NCI-H2171 (cell line): Measurements from ENCODE around the gene INSRR.

ENCODE experiments used
- DNase-seq: peaks from one replicate; lab custom pipeline; 2025; lab: John Stamatoyannopoulos, UW

Gene INSRR

DNA sequence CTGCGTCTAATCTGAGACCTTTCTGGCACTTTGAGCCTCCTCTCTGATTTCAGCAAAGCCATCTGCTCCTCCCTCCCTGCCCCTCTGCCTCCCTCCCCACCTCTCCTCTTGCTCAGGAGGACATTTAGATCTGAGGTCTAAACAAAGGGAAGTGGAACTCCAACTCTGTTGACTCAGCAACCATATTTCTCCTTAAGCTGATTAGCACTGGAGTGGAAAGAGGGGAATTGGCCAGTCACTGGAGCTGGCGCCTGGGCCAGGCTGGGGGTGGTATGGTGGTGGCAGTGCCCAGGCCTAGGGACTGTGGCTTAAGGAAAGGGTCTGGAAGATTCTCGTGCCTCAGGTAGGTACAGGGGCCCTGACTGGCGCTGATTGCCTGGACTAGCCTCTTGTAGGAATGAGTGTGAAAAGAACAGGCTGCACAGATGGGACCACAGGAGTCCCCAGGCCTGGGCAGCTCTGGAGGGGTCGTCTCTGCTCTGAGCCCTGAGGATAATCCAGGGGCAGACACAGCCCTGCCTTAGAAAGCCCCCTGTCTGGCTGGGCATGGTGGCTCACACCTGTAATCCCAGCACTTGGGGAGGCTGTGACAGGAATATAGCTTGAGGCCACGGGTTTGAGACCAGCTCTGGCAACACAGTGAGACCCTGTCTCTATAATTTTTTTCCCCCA, 54.2 kb downstream of the INSRR start:
- peak; percentile 81 for DNase-seq

DNA sequence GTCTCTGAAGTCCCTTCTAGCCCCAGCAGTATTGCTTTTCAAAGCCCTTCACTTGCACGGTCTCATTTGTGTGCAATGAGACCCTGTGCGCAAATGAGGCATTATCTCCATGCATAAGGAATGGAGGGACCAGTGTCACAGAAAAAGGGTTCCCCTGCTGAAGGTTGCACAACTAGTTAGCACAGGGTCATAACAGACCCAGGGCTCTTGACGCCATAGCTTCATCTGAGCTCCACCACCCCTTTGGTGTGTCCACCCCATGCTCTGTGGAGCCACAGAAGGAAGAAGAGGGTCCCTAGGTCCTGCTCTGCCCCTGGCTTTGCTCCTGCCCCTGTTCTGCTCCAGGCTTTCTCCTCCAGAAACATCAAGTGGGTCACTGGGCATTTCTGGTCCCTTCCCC, 54.9 kb downstream of the INSRR start:
- no peak for DNase-seq

DNA sequence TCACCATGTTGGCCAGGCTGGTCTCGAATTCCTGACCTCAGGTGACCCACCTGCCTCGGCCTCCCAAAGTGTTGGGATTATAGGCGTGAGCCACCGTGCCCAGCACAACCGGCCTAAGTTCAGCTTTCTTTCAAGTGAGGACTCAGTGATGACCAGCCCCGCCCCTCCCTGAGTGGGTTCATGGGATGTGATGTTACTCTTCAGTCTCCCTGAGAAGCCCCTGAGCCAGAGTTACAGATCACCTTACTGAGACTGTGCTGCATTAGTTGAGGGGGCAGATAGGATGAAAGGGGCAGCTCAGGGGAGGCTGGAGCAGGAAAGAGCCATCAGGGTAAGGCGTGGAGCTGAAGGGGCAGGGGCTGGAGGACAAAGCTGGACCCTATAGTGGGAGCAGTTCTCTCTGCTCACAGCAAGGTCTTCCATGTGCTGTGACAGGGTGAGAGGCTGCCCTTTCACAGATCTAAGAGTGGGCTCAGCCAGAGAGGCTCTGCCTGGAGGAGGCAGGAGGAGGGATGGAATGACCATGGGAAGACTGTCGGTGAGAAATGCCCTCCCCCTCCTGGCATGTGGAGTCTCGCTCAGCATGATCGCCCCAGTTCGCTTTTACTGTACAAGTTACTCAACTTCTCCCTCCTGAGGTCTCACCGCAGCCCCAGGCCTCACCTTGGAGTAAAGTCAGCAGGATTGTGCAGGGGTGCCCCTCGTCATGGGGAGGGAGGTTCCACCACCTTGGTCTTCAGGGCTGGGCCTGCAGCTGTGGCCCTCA, 55.6 kb downstream of the INSRR start:
- DNase-seq = no peak

DNA sequence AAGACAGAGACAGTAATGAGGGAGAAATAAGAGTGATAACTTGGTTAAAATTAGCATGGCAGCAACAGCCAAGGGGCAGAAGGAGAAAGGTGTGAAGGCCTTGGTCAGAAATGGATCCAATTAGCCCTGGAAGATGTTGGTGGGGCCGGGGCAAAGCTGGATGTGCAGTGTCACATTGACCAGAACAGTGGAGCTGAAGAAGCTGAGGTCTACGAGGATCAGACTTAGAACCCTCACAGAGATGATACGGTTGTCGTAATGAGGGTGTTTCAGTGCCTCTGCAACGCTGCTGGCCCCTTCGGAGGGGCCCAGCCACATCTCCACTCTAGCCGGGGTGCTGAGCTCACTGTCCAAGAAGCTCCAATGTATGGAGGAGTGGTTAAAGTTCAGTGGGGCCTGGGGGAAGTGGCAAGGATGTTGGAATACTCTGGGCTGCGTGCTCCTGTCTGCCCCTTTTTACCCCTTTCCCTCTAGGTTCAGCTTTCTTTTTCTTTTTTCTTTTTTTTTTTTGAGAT, 56.4 kb downstream of the INSRR start:
- DNase-seq = no peak

DNA sequence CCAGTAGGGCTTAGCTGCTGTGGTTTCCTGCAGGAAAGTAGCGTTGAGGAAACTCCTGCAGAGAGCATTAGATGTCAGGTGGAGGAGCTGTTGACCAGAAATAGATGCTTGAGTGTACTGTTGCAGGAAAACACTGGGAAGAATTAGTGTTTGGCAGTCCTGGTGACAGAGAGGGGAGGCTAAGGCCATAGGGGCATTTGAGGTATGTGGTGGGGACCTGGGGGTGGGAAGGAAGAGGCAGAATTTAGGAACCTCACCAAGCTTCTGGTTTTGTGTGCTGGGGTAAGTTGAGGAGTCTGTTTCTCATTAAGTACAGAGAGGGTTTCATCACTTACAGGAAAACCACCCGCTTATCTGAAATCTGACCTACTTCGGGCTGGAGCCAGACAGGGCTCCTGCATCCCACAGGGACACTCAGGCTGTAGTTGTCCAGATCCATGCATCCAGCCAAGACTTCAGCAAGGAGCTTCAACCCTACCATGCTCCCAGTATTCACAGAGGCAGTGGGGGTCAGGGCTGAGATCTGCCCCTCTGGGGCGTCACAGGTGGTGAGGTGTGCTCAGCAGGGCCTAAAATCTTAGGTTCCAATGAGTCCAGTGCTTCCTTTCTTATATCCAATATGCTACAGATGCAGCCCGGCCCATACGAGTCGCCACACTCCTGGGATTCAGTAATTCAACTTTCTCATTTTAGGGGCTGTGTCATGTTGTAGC, 57.4 kb downstream of the INSRR start:
- no peak for DNase-seq

DNA sequence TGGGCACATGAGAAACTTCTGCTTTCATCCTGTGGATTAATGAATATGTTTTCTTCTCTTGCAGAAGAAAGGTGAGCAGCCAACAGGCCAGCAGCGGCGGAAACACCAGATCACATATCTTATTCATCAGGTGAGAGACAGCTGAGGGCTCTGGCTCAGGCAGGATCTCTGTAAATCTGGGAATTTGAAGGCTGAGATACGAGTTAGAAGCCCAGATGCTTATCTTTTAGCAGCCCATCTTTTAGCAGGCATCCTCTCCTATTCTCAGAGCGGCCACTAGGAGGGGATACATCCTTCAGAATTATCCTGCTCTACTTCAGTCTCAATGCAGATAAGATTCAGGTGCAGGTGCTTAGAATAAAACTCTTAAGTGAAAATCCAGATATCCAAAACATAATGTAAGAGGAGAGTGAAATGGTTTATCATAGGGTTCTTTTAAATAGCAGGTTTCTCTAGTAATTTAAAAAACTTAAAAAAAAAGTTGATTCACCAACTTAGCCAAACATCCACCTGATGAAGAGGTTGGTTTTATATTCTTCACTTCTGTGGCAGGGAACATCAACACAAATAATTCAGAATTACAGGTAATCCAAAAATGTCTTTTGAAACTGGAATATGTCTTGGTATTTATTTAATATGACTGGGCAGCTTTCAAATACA, 61.6 kb downstream of the INSRR start:
- peak; percentile 44 for DNase-seq

DNA sequence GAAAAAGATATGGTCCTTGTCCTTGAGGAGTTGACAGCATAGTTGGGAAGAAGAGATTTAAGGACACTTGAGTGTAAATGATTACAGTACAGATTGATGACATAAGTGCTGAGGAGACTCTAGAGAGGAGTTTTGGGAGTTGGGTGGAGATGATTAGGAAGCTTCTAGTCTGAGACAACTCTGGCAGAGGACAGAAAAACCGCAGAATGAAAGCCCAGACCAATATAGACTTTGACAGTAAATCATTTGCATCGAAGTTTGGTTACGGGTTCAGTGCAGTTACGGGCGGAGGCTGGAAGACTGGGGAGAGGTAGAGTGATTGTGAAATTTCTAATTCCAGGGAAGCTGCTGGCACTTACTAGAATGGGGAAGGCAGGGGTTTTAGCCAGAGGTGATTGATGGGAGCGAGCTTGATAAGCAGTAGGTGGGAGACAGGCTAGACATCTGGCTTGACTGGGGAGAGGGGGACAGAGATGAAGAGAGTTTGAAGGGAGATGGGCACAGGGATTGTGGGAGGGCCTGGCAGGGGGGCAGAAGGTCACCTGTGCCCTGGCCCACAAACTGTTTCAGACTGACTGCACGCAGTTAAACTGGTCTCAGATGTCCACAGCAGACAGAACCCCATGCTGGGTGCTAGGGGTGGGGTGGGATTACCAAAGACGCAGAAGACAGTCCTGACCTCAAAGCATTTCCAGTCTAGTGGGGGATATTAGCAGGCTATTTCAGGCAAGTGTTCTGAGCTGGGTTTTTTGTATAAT, 62.4 kb downstream of the INSRR start:
- no peak for DNase-seq

DNA sequence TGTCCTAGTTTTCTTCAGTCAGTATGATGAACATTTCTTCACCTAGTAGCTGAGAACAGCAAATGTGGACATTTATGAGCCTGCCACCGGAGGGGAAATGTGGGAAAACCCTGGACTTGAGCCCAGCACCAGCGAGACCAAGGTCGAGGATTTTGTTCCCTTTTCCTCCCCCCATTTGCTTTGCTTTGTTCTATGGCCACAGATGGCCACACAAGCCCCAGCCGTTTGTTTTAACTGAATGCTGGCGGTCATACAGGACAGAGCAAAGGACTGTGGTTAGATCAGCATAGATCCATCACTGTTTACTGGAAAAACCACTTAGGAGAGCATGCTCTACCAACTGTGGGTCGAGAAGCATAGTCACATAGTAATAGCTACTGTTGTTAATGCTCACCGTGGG, 63.1 kb downstream of the INSRR start:
- no peak for DNase-seq

DNA sequence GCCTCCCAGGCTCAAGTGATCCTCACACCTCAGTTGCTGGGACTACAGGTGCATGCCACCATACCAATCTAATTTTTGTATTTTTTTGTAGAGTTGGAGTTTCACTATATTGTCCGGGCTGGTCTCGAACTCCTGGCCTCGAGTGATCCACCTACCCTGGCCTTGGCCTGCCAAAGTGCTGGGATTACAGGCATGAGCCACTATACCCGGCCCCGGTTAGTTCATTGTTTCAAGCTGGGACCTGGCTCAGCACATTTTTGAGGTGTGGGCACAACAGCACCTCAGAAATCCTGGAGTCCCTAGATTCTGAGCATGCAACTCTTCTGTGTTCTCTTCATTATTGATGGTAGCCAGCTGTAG, 63.6 kb downstream of the INSRR start:
- DNase-seq = no peak

DNA sequence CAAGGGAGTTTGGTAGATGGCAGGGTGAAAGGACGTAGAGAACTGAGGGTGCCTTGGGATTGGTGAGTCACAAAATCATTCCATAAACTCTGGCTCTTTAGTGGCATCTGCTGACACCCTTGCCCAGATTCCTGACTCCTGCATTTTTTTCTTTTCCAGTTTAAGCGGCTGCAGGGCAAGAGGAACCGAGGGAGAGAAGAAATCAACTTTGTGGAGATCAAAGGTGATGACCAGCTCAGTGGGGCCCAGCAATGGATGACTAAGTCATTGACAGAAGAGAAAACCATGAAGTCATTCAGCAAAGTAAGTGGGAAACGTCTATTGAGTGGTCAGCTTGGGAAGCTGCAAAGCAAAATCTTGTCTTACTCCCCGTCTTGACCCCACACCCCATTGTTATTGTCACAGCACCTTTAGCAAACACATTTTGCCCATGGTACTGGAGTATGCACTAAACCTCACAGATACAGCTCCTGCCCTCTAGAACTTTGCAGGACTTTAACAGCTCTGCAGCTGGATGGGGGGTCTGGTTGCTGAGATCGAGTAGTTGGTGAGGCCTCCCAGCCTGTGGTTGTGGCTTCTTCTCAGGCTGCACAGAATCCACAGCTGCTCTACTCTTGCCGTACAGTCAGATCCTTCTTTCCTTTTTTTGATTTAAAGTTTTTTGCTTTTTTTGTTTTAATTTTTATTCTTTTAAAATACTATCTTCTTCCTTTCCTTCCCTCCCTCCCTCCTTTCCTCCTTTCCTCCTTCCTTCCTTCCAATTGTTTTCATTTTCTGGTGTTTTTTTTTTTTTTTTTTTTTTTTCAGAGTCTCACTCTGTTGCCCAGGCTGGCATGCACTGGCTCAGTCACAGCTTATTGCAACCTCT, 64.2 kb downstream of the INSRR start:
- DNase-seq = no peak
